Thoracic aorta (tissue), 2 donors: ENCODE data around the gene ARMCX5. TPM values are rescaled to one million over a fixed set of nuclear protein-coding genes. Genes with fewer than 3 reads are reported as not detected.

Experiments used
- ATAC-seq: fragments of 150-250 bp; one replicate; pipeline ENCODE4 v1.8.0; 2017; ENCODE audit warnings: low read depth; ENCODE audit not compliant: insufficient number of reproducible peaks, low FRiP score
- DNase-seq: peaks from one replicate; pipeline ENCODE4 v3.0.0-alpha.2; 2020; ENCODE audit warnings: low spot score
- H3K27ac ChIP-seq, 2 donors: fragments of 200-600 bp; sonication (generic); 1 replicate in 1 of 2; 2 replicates in 1 of 2; pipeline ENCODE4 v1.5.1; 2016; ENCODE audit warnings: mild to moderate bottlenecking in 2 of 2, moderate library complexity in 2 of 2
- H3K27me3 ChIP-seq: fragments of 200-600 bp; sonication (generic); replicated peaks from 2 replicates; pipeline ENCODE4 v1.6.0; 2016; ENCODE audit warnings: mild to moderate bottlenecking; ENCODE audit not compliant: insufficient read depth
- H3K36me3 ChIP-seq: fragments of 200-600 bp; sonication (generic); one replicate; pipeline ENCODE4 v1.5.1; 2016
- H3K4me1 ChIP-seq, 2 donors: fragments of 200-600 bp; sonication (generic); 1 replicate in 1 of 2; 2 replicates in 1 of 2; pipeline versions ENCODE4 v1.5.1 to v1.6.0; 2016; ENCODE audit warnings: low read depth in 2 of 2, mild to moderate bottlenecking in 1 of 2; ENCODE audit not compliant: control insufficient read depth in 1 of 2
- H3K4me3 ChIP-seq: fragments of 200-600 bp; sonication (generic); 2 replicates; pipeline ENCODE4 v1.5.1; 2016; ENCODE audit warnings: mild to moderate bottlenecking
- H3K9me3 ChIP-seq: fragments of 200-600 bp; sonication (generic); 2 replicates; pipeline ENCODE4 v1.5.1; 2016
- total RNA-seq, 2 donors: library from RNA; depleted of rRNA; stranded (reverse); fragments of >200 nt; gene quantifications; one replicate each; pipeline versions ENCODE4 v1.1.0 to v1.2.3, GENCODE V29; 2016
- TF ChIP-seq, protein P1 (sequence below): fragments of 200-600 bp; sonication (generic); IDR thresholded peaks from one replicate; pipeline ENCODE4 v1.5.1; 2019; ENCODE audit warnings: antibody characterized with exemption

Gene ARMCX5
- total RNA-seq, 2 donors from 2014 or later: 8.7 to 11.4 TPM

DNA sequence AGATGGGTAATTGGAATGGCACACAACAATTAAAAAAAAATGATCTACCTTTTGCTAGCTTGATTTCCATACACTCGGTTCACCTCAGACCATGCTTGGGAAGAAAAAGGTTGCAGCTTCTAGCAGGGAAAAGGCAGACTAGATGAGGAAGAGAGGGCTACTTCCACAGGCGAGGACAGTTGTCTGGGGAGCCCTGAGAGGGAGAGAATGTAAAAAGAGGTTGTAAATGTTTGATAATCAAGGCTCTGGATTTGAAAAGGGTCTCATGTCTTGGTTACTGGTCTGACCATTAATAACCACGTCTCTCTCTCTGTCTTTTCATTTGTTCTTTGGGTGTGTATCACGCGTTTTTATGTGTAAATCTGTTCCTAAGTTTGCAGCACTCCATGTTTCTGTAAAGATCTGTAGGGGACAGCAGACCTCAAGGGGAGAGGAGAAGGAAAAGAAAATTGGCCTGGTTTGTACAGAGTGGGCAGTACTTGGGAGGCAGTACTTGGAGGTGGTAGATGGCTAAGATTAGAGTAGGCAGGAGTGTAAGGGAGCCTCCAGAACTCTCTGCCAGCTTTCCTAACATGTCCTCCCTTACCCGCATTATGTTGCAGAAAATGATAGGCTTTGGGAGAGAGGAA is 750 bp downstream of the ARMCX5 start:
- peak overlapping the region; percentile 87 for H3K4me3 ChIP-seq
- ATAC-seq (no peak), DNase-seq (no peak)
- no peaks in the 10 kb centered on the region for H3K27me3 ChIP-seq
- H3K9me3 ChIP-seq: no peaks in the 10 kb centered on the region
- peaks cover 0 to 12% of the 10 kb centered on the region in 2 donors for H3K4me1 ChIP-seq
- H3K27ac ChIP-seq: peak overlapping the region; percentile 81 to 82
- H3K36me3 ChIP-seq: no peaks in the 10 kb centered on the region
- TF ChIP-seq, protein P1, sequence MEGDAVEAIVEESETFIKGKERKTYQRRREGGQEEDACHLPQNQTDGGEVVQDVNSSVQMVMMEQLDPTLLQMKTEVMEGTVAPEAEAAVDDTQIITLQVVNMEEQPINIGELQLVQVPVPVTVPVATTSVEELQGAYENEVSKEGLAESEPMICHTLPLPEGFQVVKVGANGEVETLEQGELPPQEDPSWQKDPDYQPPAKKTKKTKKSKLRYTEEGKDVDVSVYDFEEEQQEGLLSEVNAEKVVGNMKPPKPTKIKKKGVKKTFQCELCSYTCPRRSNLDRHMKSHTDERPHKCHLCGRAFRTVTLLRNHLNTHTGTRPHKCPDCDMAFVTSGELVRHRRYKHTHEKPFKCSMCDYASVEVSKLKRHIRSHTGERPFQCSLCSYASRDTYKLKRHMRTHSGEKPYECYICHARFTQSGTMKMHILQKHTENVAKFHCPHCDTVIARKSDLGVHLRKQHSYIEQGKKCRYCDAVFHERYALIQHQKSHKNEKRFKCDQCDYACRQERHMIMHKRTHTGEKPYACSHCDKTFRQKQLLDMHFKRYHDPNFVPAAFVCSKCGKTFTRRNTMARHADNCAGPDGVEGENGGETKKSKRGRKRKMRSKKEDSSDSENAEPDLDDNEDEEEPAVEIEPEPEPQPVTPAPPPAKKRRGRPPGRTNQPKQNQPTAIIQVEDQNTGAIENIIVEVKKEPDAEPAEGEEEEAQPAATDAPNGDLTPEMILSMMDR: no peak

DNA sequence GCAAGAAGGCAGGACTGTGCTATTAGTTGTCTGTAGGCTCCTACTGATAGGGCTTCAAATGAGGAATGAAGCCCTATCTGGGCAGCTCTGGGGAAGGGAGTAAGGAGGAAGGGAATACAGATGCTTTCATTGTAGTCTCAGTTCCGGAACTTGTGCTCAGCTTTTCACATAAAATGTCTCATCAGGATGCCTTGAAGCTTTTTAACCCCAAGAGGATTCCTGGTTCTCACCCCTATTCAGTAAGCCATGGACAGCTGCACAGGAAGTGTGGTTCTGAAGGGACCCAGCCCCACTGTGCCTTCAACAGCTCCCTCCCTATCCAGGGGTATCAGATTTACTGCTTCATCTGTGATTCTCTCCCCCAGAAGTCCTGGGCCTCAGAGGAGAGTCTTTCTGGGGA is 5.0 kb downstream of the ARMCX5 start:
- DNase-seq: no peak
- no peak for ATAC-seq
- Histone ChIP-seq H3K36me3 (no peaks in the 10 kb centered on the region), H3K9me3 (no peaks in the 10 kb centered on the region), H3K27ac (no peak overlapping the region), H3K4me1 (peaks cover 0 to 22% of the 10 kb centered on the region in 2 donors), H3K4me3 (no peak overlapping the region), H3K27me3 (no peaks in the 10 kb centered on the region)
- TF ChIP-seq, protein P1: no peak

DNA sequence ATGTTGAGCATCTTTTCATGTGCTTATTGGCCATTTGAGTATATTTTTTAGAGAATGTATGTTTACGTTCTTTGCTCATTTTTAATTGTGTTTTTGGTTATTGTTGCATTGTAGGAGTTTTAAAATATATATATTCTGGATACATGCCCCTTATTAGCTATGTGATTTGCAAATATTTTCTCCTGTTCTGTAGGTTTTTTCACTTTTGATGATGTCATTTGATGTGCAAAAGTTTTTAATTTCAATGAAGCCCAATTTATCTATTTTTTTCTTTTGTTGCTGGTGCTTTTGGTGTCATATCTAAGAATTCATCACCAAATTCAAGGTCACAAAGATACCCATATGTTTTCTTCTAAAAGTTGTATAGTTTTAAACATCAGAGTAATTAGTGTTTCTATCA is 6.8 kb downstream of the ARMCX5 start:
- ATAC-seq: no peak
- Histone ChIP-seq H3K4me3 (no peak overlapping the region), H3K9me3 (no peaks in the 10 kb centered on the region), H3K36me3 (peaks cover 3% of the 10 kb centered on the region), H3K27ac (no peak overlapping the region), H3K4me1 (peaks cover 0 to 14% of the 10 kb centered on the region in 2 donors), H3K27me3 (no peaks in the 10 kb centered on the region)
- TF ChIP-seq, protein P1: no peak
- no peak for DNase-seq

DNA sequence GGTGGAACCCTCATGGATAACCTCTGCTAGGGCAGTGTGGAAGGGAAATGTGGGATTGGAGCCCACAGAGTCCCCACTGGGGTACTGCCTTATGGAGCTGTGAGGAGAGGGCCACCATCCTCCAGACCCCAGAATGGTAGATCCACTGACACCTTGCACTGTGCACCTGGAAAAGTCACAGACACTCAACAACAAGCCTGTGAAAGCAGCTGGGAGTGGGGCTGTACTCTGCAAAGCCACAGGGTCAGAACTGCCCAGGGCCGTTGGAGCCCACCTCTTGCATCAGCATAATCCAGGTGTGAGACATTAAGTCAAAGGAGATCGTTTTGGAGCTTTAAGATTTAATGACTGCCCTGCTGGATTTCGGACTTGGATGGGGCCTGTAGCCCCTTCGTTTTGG is 11.6 kb downstream of the ARMCX5 start:
- Histone ChIP-seq H3K4me3 (no peak overlapping the region), H3K27me3 (no peaks in the 10 kb centered on the region), H3K36me3 (peaks cover 3% of the 10 kb centered on the region), H3K27ac (no peak overlapping the region), H3K9me3 (no peaks in the 10 kb centered on the region), H3K4me1 (peaks cover 0 to 10% of the 10 kb centered on the region in 2 donors)
- ATAC-seq: no peak
- TF ChIP-seq, protein P1: no peak
- no peak for DNase-seq

DNA sequence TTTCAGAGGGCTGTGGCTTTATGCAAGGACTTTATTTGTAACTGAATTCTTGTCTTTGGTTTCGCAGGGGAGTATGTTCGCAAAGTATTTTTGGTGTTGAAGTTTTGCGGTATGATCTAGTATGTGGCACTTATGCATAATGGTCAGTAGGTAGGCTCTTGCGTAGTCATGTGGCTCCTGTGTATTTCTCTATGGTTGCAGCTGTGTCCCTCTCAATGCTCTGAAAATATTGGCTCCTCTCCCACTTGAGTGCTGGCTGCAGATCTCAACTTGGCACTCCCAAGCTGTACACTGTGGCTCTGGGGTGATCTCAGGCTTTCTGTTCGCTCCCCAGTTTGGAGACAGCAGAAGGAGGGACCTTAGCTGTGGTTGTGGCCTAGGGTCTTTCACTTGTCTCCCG is 24.8 kb downstream of the ARMCX5 start:
- DNase-seq (no peak), ATAC-seq (no peak)
- Histone ChIP-seq H3K4me3 (no peak overlapping the region), H3K27me3 (no peaks in the 10 kb centered on the region), H3K4me1 (peaks cover 0 to 5% of the 10 kb centered on the region in 2 donors), H3K27ac (no peak overlapping the region), H3K36me3 (no peaks in the 10 kb centered on the region), H3K9me3 (peaks cover 11% of the 10 kb centered on the region)
- TF ChIP-seq, protein P1: no peak
